Measurements from ENCODE around the gene DMD.

DNA sequence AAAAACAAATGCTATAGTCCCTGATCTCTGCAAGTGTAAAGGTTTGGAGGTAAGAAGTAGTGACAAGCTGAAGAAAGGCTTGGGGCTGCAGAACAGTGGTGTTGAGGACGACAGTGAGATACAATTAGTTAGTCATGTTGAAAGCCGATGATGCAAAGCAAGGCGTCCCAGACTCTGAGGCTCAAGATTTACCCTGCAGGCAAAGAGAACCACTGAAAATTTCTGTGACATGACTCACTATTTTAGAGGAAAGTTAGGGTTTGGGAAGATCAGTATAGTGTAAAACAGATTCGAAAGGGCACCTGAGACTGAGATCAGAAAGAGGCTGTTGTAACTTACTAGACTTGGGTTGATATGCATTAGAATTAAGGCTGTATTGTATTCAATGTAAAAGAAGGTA is 1858.3 kb downstream of the DMD start:
- TF ChIP-seq, protein P1, sequence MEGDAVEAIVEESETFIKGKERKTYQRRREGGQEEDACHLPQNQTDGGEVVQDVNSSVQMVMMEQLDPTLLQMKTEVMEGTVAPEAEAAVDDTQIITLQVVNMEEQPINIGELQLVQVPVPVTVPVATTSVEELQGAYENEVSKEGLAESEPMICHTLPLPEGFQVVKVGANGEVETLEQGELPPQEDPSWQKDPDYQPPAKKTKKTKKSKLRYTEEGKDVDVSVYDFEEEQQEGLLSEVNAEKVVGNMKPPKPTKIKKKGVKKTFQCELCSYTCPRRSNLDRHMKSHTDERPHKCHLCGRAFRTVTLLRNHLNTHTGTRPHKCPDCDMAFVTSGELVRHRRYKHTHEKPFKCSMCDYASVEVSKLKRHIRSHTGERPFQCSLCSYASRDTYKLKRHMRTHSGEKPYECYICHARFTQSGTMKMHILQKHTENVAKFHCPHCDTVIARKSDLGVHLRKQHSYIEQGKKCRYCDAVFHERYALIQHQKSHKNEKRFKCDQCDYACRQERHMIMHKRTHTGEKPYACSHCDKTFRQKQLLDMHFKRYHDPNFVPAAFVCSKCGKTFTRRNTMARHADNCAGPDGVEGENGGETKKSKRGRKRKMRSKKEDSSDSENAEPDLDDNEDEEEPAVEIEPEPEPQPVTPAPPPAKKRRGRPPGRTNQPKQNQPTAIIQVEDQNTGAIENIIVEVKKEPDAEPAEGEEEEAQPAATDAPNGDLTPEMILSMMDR (IDR thresholded peaks at IDR 0.05): no peak
- TF ChIP-seq POLR2AphosphoS5 (IDR thresholded peaks at IDR 0.05): no peak
